ENCODE data around the gene ATF1. TPM values are rescaled to one million over a fixed set of nuclear protein-coding genes. Genes with fewer than 3 reads are reported as not detected.

ATF1 gene
- total RNA-seq (10 to 100 TPM; 30.9 to 39.0 TPM), polyA plus RNA-seq (10 to 100 TPM; 10.8 to 22.5 TPM)
- long read RNA-seq, donor 1, transcript ATF1-201 (7 exons, 2,181 nt), result major isoform, 7 of 11 reads
- long read RNA-seq, donor 1, partial matches to known transcripts, result 1 of 11 reads
- long read RNA-seq, donor 1, other reads (novel, unspliced or antisense), result 3 of 11 reads
- long read RNA-seq, donor 2, transcript ATF1-201 (7 exons, 2,181 nt), result major isoform, 5 of 8 reads
- long read RNA-seq, donor 2, partial matches to known transcripts, result 0 of 8 reads
- long read RNA-seq, donor 2, other reads (novel, unspliced or antisense), result 3 of 8 reads

DNA sequence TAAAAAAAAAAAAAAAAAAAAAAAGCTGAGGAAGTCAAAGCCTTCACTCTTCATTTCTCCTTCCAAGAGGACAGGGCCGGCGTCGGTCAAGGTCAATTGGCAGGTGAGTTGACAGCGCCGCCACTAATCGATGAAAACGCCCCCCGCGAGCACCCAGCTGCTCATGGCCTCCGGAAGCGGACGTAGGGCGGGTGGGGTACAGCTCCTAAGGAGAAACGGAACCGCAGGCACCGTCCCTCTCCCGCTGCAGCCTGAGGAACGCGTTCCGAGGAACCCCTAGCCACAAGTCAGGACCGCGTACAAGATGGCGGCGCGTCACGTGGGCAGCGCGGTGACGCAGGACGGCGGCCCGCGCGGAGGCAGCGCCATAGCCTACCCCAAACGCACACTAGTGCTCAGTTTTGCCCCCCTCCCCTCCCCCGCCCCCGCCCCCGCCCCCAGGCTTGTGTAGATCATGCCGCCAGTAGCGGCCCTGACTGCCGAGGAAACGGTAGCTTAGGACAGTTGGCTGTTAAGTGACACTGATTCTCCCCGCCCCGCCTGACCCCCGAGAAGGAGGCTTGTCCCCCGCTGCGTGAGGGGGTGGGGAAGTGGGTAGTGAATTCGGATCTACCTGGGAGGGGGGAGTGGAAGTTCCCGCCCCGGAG is at the start of gene ATF1:
ATF1 (plus strand) TSS at position 463 of the 647 bp plus-strand sequence. CDS start 16,045 bp downstream, outside the sequence.
- Histone ChIP-seq H3K4me1 (ENCODE audit: control insufficient read depth in 1 of 2, insufficient read depth in 2 of 2, low read length in 2 of 2) (peaks cover 0 to 7% of the 10 kb centered on the region in 2 donors), H3K36me3 (ENCODE audit: control insufficient read depth in 1 of 2, insufficient read depth in 2 of 2, low read length in 1 of 2) (no peaks in the 10 kb centered on the region), H3K27me3 (ENCODE audit: control insufficient read depth in 1 of 2, insufficient read depth in 2 of 2, low read length in 1 of 2) (no peaks in the 10 kb centered on the region), H3K4me3 (ENCODE audit: low read length in 2 of 2) (peak within 1 kb of the TSS; percentile 78 to 100), H3K27ac (ENCODE audit: low read depth in 1 of 2, low read length in 2 of 2) (peak within 1 kb of the TSS; percentile 34 to 96), H3K9me3 (ENCODE audit: control insufficient read depth, low read length) (no peaks in the 10 kb centered on the region)
- ATAC-seq (ENCODE audit: low FRiP score) (peak; percentile 97), DNase-seq (peak; percentile 94 to 96)
- intact Hi-C loops (cut with DNase I), result no loop called here
- WGBS, 2 donors, result 0% methylated on average over 46 to 51 of the region's 51 CpGs

DNA sequence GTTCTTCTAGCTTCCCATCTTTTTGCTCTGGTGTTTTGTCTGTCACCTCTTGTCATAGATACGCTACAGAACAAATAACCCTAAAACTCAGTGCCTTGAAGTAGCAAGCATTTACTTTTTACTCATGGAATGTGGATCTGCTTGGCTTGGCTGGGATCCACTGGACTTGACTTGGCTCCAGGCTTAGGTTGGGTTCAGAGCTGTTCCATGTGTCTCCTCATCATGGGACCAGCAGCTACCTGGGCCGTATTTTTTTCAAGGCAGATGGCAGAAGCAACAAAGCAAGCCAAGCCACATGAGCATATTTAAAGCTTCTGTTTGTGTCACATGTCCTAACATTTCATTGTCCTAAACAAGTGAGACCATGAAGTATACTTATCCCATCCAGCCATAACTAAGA is 48.7 kb upstream of the ATF1 start:
- Histone ChIP-seq H3K4me1 (ENCODE audit: control insufficient read depth in 1 of 2, insufficient read depth in 2 of 2, low read length in 2 of 2) (no peaks in the 10 kb centered on the region), H3K27ac (ENCODE audit: low read depth in 1 of 2, low read length in 2 of 2) (no peak overlapping the region), H3K36me3 (ENCODE audit: control insufficient read depth in 1 of 2, insufficient read depth in 2 of 2, low read length in 1 of 2) (peaks cover 2 to 3% of the 10 kb centered on the region in 2 donors), H3K4me3 (ENCODE audit: low read length in 2 of 2) (no peak overlapping the region), H3K27me3 (ENCODE audit: control insufficient read depth in 1 of 2, insufficient read depth in 2 of 2, low read length in 1 of 2) (no peaks in the 10 kb centered on the region), H3K9me3 (ENCODE audit: control insufficient read depth, low read length) (no peaks in the 10 kb centered on the region)
- WGBS, 2 donors, result 19 to 24% methylated on average over 2 of the region's 2 CpGs
- DNase-seq, result no peak
- ATAC-seq (ENCODE audit: low FRiP score), result no peak
- intact Hi-C loops (cut with DNase I), result no loop called here

DNA sequence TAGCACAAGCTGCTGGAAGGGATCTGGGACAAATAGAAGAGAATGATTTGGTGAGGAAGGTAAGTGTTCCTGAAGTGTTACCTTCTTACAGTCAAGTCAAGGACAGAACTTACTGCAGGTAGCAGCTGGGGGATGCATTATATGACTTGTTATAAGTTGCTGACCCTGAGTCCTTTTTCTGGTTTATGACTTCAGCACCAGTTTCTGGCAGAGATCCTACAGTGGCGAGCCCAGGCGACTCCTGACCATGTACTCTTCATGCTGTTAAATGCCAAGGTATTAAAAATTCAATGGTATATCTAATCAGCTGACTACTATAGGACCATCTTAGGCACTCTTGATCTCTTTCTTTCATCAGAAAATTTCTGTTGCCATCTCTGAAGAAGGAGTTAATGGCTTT is 45.1 kb upstream of the ATF1 start:
- WGBS, 2 donors, result 86 to 89% methylated on average over 2 of the region's 2 CpGs
- Histone ChIP-seq H3K36me3 (ENCODE audit: control insufficient read depth in 1 of 2, insufficient read depth in 2 of 2, low read length in 1 of 2) (peaks cover 2 to 4% of the 10 kb centered on the region in 2 donors), H3K4me3 (ENCODE audit: low read length in 2 of 2) (no peak overlapping the region), H3K9me3 (ENCODE audit: control insufficient read depth, low read length) (no peaks in the 10 kb centered on the region), H3K27me3 (ENCODE audit: control insufficient read depth in 1 of 2, insufficient read depth in 2 of 2, low read length in 1 of 2) (no peaks in the 10 kb centered on the region), H3K27ac (ENCODE audit: low read depth in 1 of 2, low read length in 2 of 2) (no peak overlapping the region), H3K4me1 (ENCODE audit: control insufficient read depth in 1 of 2, insufficient read depth in 2 of 2, low read length in 2 of 2) (no peaks in the 10 kb centered on the region)
- intact Hi-C loops (cut with DNase I), result no loop called here
- DNase-seq (no peak), ATAC-seq (ENCODE audit: low FRiP score) (no peak)

DNA sequence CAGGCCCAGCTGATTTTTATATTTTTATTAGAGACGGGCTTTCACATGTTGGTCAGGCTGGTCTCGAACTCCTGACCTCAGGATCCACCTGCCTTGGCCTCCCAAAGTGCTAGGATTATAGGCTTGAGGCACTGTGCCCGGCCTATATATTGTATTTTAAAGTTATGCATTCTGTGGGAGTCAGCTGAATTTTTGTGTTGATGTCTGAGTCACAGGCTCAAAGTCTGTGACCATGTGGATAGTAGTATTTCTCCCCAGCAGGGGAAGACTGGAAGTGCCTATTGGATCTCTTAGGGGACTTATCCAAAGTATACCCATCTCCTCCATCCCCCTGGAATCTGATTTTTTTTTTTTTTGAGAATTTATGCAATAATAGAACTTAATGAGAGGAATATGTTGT is 43.8 kb upstream of the ATF1 start:
- no peak for DNase-seq
- H3K4me3 ChIP-seq (ENCODE audit: low read length in 2 of 2), result no peak overlapping the region
- intact Hi-C loops (cut with DNase I), result no loop called here
- WGBS, 2 donors, result 89 to 95% methylated on average over 3 of the region's 3 CpGs
- H3K4me1 ChIP-seq (ENCODE audit: control insufficient read depth in 1 of 2, insufficient read depth in 2 of 2, low read length in 2 of 2), result no peaks in the 10 kb centered on the region
- no peaks in the 10 kb centered on the region for H3K9me3 ChIP-seq (ENCODE audit: control insufficient read depth, low read length)
- ATAC-seq (ENCODE audit: low FRiP score), result no peak
- H3K27ac ChIP-seq (ENCODE audit: low read depth in 1 of 2, low read length in 2 of 2), result no peak overlapping the region
- peaks cover 2% of the 10 kb centered on the region in 2 donors for H3K36me3 ChIP-seq (ENCODE audit: control insufficient read depth in 1 of 2, insufficient read depth in 2 of 2, low read length in 1 of 2)
- no peaks in the 10 kb centered on the region for H3K27me3 ChIP-seq (ENCODE audit: control insufficient read depth in 1 of 2, insufficient read depth in 2 of 2, low read length in 1 of 2)

DNA sequence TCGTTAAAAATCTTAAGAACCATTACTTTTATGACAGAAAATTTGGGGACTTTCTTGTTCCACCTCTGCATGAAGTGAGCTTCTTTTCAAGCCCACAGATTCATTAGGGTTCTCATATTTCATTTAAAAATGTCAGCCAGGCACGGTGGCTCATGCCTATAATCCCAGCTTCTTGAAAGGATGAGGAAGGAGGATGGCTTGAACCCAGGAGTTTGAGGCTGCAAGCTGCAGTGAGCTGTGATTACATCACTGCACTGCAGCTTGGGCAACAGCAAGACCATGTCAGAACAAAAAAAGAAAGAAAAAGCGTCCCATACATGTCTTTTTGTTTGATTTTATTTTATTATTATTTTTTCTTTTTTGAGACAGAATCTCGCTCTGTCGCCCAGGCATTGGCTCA is 43.4 kb upstream of the ATF1 start:
- no peak for ATAC-seq (ENCODE audit: low FRiP score)

DNA sequence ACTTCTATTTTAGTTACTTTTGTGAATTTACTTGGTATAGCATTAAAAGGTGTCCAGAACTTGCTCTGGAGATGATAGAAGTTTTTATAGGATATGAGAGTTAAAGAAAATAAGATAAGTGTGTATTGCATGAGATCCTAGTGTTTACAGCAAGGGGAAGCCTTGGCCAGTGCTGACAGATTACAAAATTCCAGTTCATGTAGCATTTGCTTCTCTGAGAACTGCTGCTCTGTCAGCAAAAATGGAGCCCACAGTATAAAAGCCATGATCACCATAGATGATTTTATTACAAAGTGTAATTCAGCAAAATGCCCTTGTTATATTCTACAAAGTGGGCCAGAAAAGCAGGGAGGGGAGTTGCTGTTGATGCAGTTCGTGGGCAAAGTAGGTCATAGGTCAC is 40.0 kb upstream of the ATF1 start:
- no peak overlapping the region for H3K4me3 ChIP-seq (ENCODE audit: low read length in 2 of 2)
- 61 to 65% methylated on average over 1 of the region's 1 CpG for WGBS, 2 donors
- H3K27ac ChIP-seq (ENCODE audit: low read depth in 1 of 2, low read length in 2 of 2), result no peak overlapping the region
- H3K4me1 ChIP-seq (ENCODE audit: control insufficient read depth in 1 of 2, insufficient read depth in 2 of 2, low read length in 2 of 2), result no peaks in the 10 kb centered on the region
- DNase-seq, result no peak
- intact Hi-C loops (cut with DNase I), result no loop called here
- no peaks in the 10 kb centered on the region for H3K9me3 ChIP-seq (ENCODE audit: control insufficient read depth, low read length)
- peak; percentile 48 for ATAC-seq (ENCODE audit: low FRiP score)
- peaks cover 4 to 6% of the 10 kb centered on the region in 2 donors for H3K36me3 ChIP-seq (ENCODE audit: control insufficient read depth in 1 of 2, insufficient read depth in 2 of 2, low read length in 1 of 2)
- no peaks in the 10 kb centered on the region for H3K27me3 ChIP-seq (ENCODE audit: control insufficient read depth in 1 of 2, insufficient read depth in 2 of 2, low read length in 1 of 2)

More for the DNA sequence above, 43.4 kb upstream of the ATF1 start:
- H3K9me3 ChIP-seq (ENCODE audit: control insufficient read depth, low read length), result no peaks in the 10 kb centered on the region
- H3K4me1 ChIP-seq (ENCODE audit: control insufficient read depth in 1 of 2, insufficient read depth in 2 of 2, low read length in 2 of 2), result no peaks in the 10 kb centered on the region
- no peak overlapping the region for H3K27ac ChIP-seq (ENCODE audit: low read depth in 1 of 2, low read length in 2 of 2)
- H3K27me3 ChIP-seq (ENCODE audit: control insufficient read depth in 1 of 2, insufficient read depth in 2 of 2, low read length in 1 of 2), result no peaks in the 10 kb centered on the region
- peaks cover 0 to 2% of the 10 kb centered on the region in 2 donors for H3K36me3 ChIP-seq (ENCODE audit: control insufficient read depth in 1 of 2, insufficient read depth in 2 of 2, low read length in 1 of 2)
- H3K4me3 ChIP-seq (ENCODE audit: low read length in 2 of 2), result no peak overlapping the region
- no peak for DNase-seq
- intact Hi-C loops (cut with DNase I), result no loop called here
- WGBS, 2 donors, result 77 to 87% methylated on average over 5 of the region's 5 CpGs

DNA sequence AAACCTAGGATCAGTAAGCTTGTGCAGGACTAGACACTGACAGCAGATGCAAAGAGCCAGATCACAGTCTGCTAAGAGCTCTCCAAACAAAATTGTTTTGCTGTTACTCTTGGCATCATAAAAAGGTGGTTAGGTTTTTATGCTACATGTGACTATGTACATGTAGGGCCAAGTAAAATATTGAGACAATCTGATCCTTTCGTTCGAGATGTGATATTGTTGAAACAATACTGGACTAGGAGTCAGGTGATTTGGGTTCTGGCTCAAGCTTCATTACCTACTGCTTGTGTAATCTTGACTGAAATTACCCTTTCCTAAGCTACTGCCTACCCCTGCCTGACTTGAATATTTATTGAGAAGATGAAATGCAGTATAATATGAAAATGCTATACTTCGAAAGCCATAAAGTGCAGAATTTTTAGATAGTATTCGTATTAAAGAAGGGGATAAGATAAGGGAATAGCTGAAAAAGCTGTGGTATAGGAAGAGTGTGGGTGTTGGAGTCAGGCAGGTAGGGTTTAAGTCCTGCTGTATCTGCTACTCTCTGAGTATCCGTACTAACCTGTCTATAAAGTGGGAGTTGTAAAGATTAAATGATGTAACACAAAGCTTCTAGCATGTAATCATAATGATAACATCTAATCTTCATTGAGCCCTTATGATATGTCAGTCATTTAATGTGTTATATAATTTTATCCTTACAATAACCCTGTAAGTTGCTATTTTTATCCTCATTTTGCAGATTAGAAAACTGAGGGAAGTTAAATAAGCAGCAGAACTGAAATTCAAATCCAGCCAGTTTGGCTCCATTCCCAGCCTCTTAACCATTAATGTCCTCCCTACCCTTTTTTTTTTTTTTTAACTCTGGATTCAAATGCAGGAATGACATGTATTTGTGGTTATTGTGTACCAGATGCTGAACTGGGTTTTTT is 38.6 kb upstream of the ATF1 start:
- Histone ChIP-seq H3K27me3 (ENCODE audit: control insufficient read depth in 1 of 2, insufficient read depth in 2 of 2, low read length in 1 of 2) (no peaks in the 10 kb centered on the region), H3K36me3 (ENCODE audit: control insufficient read depth in 1 of 2, insufficient read depth in 2 of 2, low read length in 1 of 2) (peaks cover 4 to 10% of the 10 kb centered on the region in 2 donors), H3K4me1 (ENCODE audit: control insufficient read depth in 1 of 2, insufficient read depth in 2 of 2, low read length in 2 of 2) (no peaks in the 10 kb centered on the region), H3K27ac (ENCODE audit: low read depth in 1 of 2, low read length in 2 of 2) (peak overlapping the region in 1 of 2 donors; percentile 29), H3K9me3 (ENCODE audit: control insufficient read depth, low read length) (no peaks in the 10 kb centered on the region), H3K4me3 (ENCODE audit: low read length in 2 of 2) (no peak overlapping the region)
- 13 to 23% methylated on average over 5 of the region's 5 CpGs for WGBS, 2 donors
- intact Hi-C loops (cut with DNase I), result no loop called here
- no peak for ATAC-seq (ENCODE audit: low FRiP score)
- DNase-seq, result no peak

DNA sequence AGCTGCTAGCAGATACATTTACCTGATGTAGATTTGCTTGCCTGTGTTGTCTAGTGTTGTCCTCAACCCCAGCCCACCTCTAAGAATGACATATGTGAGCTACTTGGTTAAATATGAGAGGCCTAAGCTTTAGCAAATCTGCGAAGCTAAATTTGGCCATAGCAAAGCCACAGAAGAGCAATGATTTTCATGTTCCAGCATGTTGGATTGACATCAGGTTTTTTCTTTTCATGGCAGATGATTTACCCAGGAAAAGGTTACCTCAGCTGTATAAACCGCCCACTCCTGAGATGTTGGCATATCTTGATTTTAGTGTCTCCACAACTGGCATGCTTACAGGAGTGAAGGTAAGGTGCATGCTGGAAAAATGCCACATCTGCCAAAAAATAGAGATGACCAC is 36.4 kb upstream of the ATF1 start:
- no peak for ATAC-seq (ENCODE audit: low FRiP score)
- peaks cover 7 to 13% of the 10 kb centered on the region in 2 donors for H3K36me3 ChIP-seq (ENCODE audit: control insufficient read depth in 1 of 2, insufficient read depth in 2 of 2, low read length in 1 of 2)

More for the DNA sequence above, 36.4 kb upstream of the ATF1 start:
- Histone ChIP-seq H3K9me3 (ENCODE audit: control insufficient read depth, low read length) (no peaks in the 10 kb centered on the region), H3K4me3 (ENCODE audit: low read length in 2 of 2) (no peak overlapping the region), H3K27ac (ENCODE audit: low read depth in 1 of 2, low read length in 2 of 2) (no peak overlapping the region), H3K27me3 (ENCODE audit: control insufficient read depth in 1 of 2, insufficient read depth in 2 of 2, low read length in 1 of 2) (no peaks in the 10 kb centered on the region), H3K4me1 (ENCODE audit: control insufficient read depth in 1 of 2, insufficient read depth in 2 of 2, low read length in 2 of 2) (no peaks in the 10 kb centered on the region)
- no peak for DNase-seq
- intact Hi-C loops (cut with DNase I), result no loop called here
- WGBS, 2 donors, result 93 to 98% methylated on average over 2 of the region's 2 CpGs
